Measurements from ENCODE around the gene HMGCLL1. TPM values are rescaled to one million over a fixed set of nuclear protein-coding genes. Genes with fewer than 3 reads are reported as not detected.

Gene HMGCLL1
- total RNA-seq, 4 donors from 2014 or later: 0.58 to 9.5 (median 1.5) TPM; not detected in 1

DNA sequence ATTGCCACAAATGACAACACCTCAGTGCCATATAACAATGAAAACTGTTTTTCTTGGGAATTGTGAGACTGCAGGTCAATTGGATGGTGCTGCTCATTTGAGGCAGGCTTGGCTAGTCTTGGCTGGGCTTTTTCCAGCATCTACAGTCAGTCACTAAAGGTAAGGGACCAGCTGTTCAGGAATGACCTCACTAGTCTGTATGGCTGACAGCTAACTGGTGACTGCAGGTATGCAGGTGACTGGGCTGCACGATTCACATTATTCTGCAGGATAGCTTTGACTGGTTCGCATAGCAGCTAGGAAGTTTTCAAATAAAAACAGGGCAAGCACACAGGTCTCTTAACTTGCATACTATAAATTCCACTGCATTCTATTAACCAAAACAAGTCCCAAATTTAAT lies 22.1 kb upstream of the HMGCLL1 start:
- H3K27me3 ChIP-seq: no peaks in the 10 kb centered on the region
- H3K27ac ChIP-seq: no peak overlapping the region
- DNase-seq: no peak
- H3K36me3 ChIP-seq: no peaks in the 10 kb centered on the region
- intact Hi-C loops (cut with DNase I; ENCODE audit: low total_unique reads): no loop called here
- H3K4me1 ChIP-seq: no peaks in the 10 kb centered on the region
- TF ChIP-seq, protein P1, sequence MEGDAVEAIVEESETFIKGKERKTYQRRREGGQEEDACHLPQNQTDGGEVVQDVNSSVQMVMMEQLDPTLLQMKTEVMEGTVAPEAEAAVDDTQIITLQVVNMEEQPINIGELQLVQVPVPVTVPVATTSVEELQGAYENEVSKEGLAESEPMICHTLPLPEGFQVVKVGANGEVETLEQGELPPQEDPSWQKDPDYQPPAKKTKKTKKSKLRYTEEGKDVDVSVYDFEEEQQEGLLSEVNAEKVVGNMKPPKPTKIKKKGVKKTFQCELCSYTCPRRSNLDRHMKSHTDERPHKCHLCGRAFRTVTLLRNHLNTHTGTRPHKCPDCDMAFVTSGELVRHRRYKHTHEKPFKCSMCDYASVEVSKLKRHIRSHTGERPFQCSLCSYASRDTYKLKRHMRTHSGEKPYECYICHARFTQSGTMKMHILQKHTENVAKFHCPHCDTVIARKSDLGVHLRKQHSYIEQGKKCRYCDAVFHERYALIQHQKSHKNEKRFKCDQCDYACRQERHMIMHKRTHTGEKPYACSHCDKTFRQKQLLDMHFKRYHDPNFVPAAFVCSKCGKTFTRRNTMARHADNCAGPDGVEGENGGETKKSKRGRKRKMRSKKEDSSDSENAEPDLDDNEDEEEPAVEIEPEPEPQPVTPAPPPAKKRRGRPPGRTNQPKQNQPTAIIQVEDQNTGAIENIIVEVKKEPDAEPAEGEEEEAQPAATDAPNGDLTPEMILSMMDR (IDR thresholded peaks at IDR 0.05): no peak
- TF ChIP-seq POLR2A (IDR thresholded peaks at IDR 0.05): no peak
- no peak overlapping the region for H3K4me3 ChIP-seq
- no peaks in the 10 kb centered on the region for H3K9me3 ChIP-seq

DNA sequence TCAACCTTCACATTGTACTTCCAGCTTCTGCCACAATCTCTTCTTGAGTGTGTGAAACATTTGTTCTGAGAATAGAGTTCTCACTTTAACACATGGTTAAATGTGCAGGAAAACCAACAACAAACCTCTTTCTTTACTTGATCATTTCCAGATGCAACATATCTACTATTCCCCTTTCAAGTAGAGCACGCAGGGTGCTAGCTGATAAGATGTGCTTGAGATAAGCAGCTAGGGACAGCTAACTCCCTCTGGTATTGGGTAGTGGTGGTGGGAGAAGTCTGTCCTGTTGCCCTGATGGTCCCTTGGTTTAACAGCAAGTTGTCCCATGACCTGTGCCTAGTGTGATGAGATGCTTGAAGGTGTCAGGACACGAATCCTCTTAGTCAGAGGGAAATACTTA lies 15.4 kb upstream of the HMGCLL1 start:
- intact Hi-C loops (cut with DNase I; ENCODE audit: low total_unique reads): no loop called here
- Histone ChIP-seq H3K27me3 (no peaks in the 10 kb centered on the region), H3K27ac (no peak overlapping the region), H3K36me3 (no peaks in the 10 kb centered on the region), H3K4me3 (no peak overlapping the region), H3K4me1 (no peaks in the 10 kb centered on the region), H3K9me3 (no peaks in the 10 kb centered on the region)
- TF ChIP-seq, protein P1 (IDR thresholded peaks at IDR 0.05): no peak
- TF ChIP-seq POLR2A (IDR thresholded peaks at IDR 0.05): no peak
- DNase-seq: no peak

DNA sequence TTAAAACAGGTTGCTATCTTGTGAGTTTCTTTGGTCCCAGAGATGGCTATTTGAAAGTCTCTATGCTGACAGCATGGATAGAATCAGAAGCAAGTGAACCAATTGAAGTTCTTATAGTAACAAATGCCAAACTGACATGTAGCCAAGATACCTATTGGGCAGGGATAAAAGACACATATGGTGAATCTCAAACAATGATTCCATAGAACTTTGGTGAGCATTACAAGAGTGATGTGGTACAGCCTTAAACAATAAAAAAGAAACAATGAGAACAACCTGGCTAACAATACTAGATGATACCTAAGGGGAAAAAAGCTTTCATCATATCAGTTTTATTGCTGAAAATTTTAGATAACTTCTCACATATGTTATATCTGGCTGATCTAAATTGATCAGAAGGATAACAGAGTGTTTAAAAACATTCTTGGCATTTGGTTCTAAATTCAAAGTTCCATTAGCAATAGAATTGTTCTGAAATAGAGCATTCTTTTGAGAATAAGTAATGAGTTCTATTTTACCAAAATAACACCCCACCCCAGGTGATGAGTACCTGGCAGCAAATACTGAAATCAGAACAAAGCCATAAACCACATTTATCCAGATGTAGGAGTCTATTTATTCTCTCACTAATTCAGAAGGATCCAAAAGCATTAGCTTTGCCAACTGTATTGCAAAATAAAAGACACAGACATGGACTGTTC lies 5.8 kb upstream of the HMGCLL1 start:
- Histone ChIP-seq H3K4me1 (no peaks in the 10 kb centered on the region), H3K4me3 (no peak overlapping the region), H3K9me3 (no peaks in the 10 kb centered on the region), H3K27ac (no peak overlapping the region), H3K36me3 (no peaks in the 10 kb centered on the region), H3K27me3 (no peaks in the 10 kb centered on the region)
- TF ChIP-seq, protein P1 (IDR thresholded peaks at IDR 0.05): no peak
- TF ChIP-seq POLR2A (IDR thresholded peaks at IDR 0.05): no peak
- DNase-seq: no peak
- intact Hi-C loops (cut with DNase I; ENCODE audit: low total_unique reads): no loop called here

- H3K36me3 ChIP-seq: peaks cover 0 to 3% of the 10 kb centered on the region in 2 donors
- intact Hi-C loops (cut with DNase I; ENCODE audit: low total_unique reads): no loop called here
- no peak for TF ChIP-seq POLR2A (IDR thresholded peaks at IDR 0.05)
- TF ChIP-seq, protein P1 (IDR thresholded peaks at IDR 0.05): no peak
- DNase-seq: no peak
- H3K4me1 ChIP-seq: no peaks in the 10 kb centered on the region
- H3K27ac ChIP-seq: no peak overlapping the region
- H3K4me3 ChIP-seq: no peak overlapping the region
- no peaks in the 10 kb centered on the region for H3K27me3 ChIP-seq
- no peaks in the 10 kb centered on the region for H3K9me3 ChIP-seq
Measured at GRCh38 chr6:55576811-55577210, 2.2 kb downstream of the HMGCLL1 start.

GRCh38 chr6:55574556-55574955 lies 4.4 kb downstream of the HMGCLL1 start:
- no peak for TF ChIP-seq POLR2A (IDR thresholded peaks at IDR 0.05)
- peaks cover 0 to 3% of the 10 kb centered on the region in 2 donors for H3K36me3 ChIP-seq
- no peak overlapping the region for H3K4me3 ChIP-seq
- no peaks in the 10 kb centered on the region for H3K9me3 ChIP-seq
- no peaks in the 10 kb centered on the region for H3K27me3 ChIP-seq
- intact Hi-C loops (cut with DNase I; ENCODE audit: low total_unique reads): no loop called here
- no peaks in the 10 kb centered on the region for H3K4me1 ChIP-seq
- H3K27ac ChIP-seq: no peak overlapping the region
- no peak for DNase-seq

Measured in uterus (tissue), 4 donors.